Mammary epithelial cell (primary cell): ENCODE data around the gene DENND4B.

Source experiments
- CTCF ChIP-seq, 2 donors: IDR thresholded peaks in 1 of 2; conservative IDR thresholded peaks in 1 of 2; 2 replicates each; pipeline ENCODE4 v1.5.1; 2011 to 2012; ENCODE audit warnings: inconsistent platforms in 2 of 2, low read length in 2 of 2, mild to moderate bottlenecking in 2 of 2, control low read depth in 1 of 2, low read depth in 1 of 2; ENCODE audit not compliant: insufficient read depth in 1 of 2; ENCODE audit errors: extremely low read depth in 1 of 2
- EZH2 ChIP-seq: IDR thresholded peaks from 2 replicates; pipeline ENCODE4 v1.6.1; 2012; ENCODE audit warnings: low read length, inconsistent platforms, borderline replicate concordance

- no peak for TF ChIP-seq CTCF (conservative IDR thresholded peaks at IDR 0.05 in 1 of 2, IDR thresholded peaks at IDR 0.05 in 1 of 2; ENCODE audit: extremely low read depth in 1 of 2, insufficient read depth in 1 of 2, low read depth in 1 of 2, low read length in 2 of 2)
- no peak for TF ChIP-seq EZH2
Measured at GRCh38 chr1:153933430-153933829, 13.1 kb downstream of the DENND4B start.
